Stimulated activated CD8-positive, alpha-beta memory T cell treated with anti-CD3 and anti-CD28 coated beads, Interleukin-15, amount 100 ng/mL, for 4 hours (primary cell): ENCODE data around the gene PPP1R14C.

Source experiments
- DNase-seq, 2 donors: peaks; one replicate each; pipeline ENCODE4 v3.0.0-alpha.2; 2020; ENCODE audit warnings: low read depth in 2 of 2

The PPP1R14C gene

DNA sequence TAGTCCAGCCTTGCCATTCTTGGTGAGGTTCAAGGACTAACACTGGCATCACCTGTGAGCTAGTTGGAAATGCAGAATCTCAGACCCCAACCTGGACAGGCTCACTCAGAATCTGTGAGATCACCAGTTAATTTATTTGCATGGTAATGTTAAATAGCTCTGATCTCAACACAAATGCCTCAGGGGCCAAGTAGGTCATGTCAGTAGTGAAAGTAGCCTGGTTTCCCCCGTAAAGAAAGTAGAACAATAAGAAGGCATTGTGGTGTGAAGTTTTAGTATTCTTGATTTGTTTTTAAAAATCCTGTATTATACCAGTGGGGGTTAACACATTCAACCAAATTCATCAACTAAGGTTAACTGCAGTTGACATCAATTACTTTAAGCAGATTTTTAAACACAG, 105.5 kb downstream of the PPP1R14C start:
- DNase-seq = no peak

GRCh38 chr6:150249261-150249660, 106.4 kb downstream of the PPP1R14C start:
- DNase-seq = no peak

DNA sequence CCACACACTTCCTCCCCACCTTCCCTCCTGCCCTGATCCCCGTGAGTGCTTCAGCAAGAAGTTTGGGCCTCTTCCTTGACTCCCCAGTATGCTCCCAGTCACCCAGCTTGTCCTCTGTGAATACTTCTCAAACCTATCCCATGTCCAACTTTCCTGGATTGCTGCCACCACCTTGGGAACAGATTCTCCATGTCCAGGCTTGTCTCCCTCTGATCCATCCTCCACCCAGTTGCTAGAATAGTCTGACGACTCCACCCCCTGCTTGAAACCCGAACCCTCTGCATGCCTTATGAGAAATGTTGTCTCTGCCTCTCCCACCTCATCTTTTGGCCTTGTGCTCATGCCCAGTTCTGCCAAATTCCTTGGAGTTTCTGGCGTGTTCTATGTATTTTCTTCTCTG, 108.0 kb downstream of the PPP1R14C start:
- no peak for DNase-seq

DNA sequence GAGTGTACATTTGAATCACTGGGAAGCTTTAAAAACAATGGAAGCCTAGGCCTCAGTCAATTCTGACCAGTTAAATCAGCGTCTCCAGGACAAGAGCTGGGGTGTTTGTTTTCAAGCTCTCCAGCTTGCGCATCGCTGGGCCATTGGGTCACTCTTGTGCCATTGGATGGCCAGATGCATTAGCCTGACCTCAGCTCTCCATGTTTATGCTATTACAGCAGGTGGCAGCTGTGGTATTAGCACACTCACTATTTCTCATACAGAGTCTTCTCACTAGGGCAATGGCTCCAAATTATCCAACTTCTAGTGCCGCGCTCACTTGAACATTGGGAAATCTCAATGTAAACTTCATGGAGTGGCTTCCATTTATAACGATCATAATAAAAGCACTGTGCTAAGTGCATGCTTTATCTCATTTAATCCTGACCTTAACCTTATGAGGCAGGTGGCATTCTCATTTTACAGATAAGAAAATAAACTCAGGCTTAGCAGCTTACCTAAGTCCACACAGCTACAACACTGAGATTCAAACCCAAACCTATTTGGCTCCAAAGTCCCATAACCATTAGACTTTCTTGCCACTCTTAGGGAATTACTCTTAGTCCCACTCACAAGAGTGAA, 108.8 kb downstream of the PPP1R14C start:
- DNase-seq = no peak

- no peak for DNase-seq
Measured at GRCh38 chr6:150252714-150253444, 110.0 kb downstream of the PPP1R14C start.

DNA sequence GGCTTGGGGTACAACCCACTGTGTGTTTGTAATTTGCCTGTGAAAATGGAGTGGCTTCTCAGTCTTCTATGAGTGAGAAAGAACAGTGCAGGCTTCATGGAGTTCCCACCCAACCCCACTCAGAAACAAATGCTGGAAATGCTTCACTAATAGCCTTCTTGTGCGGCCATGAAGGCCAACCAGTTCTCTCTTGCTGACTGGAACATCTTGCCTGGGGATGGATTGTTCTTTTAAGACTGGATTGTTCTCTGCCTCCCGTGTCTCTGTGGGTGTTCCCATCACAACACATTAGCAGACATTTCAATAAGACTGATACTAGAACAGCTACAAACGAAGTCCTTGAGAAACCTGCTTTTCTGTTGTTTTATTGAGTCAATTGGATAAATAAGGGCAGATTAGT, 110.6 kb downstream of the PPP1R14C start:
- no peak for DNase-seq

DNA sequence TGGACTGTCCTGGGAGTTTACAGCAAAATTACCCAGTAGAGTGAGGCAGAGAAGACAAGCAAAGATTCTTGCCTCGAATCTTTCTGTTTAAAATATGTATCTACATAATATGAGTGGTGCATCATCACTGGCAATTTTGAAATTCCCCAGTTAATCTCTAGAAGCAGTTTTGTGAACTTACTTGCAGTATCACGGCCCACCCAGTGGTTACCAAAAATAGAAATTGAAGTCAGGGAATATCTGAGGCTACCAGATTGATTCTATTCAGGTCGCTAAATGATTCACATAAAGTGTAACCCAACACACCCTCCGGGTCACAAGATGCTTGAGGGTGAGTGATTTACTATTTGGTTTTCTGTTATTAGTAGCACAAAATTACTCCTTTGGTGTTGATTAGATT, 111.9 kb downstream of the PPP1R14C start:
- no peak for DNase-seq

DNA sequence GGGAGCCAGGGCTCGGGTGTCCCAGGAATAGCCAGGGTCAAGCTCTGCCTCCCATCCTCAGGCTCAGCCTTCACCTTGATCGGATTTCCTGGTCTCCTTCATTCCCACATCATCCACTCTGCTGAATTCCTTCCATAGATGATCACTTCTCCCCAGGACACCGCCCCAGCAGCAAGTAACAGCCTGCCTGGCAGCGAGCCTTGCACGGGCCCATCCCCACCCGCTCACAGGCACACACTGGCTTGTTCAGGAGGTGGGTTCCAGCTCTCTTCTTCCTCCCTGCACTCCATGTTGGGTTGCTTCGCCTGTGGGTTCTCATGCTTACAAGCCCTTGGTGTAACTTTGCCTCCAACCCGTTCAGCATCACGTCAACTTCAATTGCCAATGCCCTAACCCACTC, 113.0 kb downstream of the PPP1R14C start:
- no peak for DNase-seq

GRCh38 chr6:150256618-150257272, 113.9 kb downstream of the PPP1R14C start:
- DNase-seq = no peak

GRCh38 chr6:150258381-150258780, 115.5 kb downstream of the PPP1R14C start:
- no peak for DNase-seq

- no peak for DNase-seq
Measured at GRCh38 chr6:150260931-150261330, 118.1 kb downstream of the PPP1R14C start.

- DNase-seq = no peak
Measured at GRCh38 chr6:150261997-150262697, 119.3 kb downstream of the PPP1R14C start.

GRCh38 chr6:150263765-150264404, 121.0 kb downstream of the PPP1R14C start:
- DNase-seq = no peak

GRCh38 chr6:150266309-150266708, 123.5 kb downstream of the PPP1R14C start:
- DNase-seq = no peak

DNA sequence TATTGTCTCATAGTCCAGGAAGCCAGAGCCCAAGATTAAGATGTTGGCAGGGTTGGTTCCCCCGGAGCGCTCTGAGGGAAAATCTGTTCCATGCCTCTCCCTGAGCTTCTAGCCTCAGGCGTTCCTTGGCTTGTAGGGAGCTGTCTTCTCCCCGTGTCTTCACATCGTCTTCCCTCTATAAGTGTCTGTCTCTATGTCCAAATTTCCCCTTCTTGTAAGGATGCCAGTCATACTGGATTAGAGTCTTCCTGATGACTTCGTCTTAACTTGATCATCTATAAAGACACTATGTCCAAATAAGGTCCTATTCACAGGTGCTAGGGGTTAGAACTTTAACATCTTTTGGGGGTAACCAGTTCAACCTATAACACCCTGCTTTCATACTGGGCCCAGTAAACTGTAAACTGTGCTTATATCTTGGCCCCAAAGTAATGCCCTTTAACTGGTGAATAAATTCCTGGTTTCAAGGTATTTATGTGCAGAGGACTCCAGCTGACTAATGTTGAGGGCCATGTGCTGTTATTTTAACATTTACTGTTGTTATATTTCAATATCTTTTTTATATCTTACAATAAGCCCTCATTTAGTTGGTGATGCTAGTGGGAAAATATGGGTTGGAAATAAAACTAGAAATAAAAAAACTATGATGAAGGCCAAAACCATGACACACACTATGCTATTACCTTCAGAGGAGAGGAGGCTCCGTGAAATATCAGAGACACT, 124.3 kb downstream of the PPP1R14C start:
- no peak for DNase-seq

DNA sequence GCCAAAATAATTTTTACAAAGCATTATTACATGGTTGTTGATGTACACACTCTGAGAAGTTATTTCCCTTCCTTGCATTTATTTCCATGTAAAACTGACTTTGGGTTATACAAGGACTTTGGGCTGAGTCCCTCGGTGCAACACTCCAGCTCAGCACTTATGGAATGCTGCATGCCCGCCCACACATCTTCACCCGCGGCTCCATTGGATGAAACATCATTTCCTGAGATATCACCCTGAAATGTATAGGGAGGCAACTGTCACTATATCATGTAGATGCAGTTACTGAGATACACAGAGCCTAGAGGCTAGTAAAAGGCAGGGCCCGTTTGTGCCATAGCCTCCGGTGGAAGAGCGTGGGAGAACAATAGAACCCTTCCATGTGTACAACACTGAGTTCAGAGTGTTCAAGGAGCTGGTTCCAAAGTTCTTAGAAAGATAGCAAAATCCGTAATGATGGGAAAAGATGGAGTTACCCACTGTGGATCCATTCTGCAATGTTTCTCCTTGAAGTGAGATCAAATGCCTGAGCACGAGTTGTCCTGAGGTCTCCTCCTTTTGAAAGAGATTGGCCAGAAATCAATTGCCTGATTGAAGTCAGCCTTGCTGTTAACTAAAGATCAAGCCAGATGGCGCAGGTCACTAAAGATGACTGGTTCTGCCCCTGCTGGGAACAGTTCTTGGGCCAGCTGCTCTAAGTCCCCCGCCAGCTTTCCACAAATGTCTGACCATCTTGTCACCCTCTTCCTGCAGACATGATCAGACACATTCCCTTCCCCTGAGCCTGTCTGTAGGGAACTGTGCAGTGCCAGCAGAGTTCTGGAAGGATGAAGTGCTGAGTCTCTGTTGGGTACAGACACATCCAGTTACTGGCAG, 125.1 kb downstream of the PPP1R14C start:
- DNase-seq = no peak

DNA sequence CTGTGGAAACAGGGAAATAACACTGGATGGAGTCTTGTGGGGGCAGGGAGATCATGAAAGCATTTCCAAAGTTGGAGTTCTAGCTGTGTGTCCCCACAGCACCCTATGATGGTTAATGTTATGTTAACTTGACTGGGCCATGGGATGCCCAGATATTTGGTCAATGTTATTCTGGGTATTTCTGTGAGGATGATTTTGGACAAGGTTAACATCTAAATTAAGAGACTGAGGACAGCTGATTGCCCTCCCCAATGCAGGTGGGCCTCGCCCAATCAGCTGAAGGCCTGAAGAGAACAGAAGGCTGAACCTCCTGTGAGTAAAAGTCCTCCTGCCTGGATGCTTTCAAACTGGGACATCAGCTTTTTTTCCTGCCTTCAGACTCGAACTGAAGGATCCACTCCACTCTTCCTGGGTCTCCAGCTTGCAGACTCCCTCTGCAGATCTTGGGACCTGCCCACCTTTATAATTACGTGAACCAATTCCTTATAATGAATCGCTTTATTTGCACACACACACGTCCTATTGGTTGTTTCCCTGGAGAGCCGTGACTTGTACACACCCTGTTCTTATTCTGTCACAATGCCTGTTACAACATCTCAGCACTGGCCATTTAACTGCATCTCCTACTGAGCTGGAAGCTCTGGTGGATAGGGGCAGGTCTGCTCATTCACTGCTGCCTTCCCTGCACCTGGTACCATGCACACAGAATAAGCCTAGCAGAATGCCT, 126.4 kb downstream of the PPP1R14C start:
- no peak for DNase-seq

GRCh38 chr6:150269857-150270223, 127.0 kb downstream of the PPP1R14C start:
- DNase-seq = peak in 1 of 2 donors; percentile 1

- DNase-seq = no peak
Measured at GRCh38 chr6:150270330-150271052, 127.6 kb downstream of the PPP1R14C start.
